Measurements from ENCODE around the gene FBXO47. TPM values are rescaled to one million over a fixed set of nuclear protein-coding genes. Genes with fewer than 3 reads are reported as not detected.
A peak's percentile ranks its signal among the peaks of the same experiment; 100 is the strongest.

Gene FBXO47
- total RNA-seq, 1 donor from 2014 or later, result not detected

DNA sequence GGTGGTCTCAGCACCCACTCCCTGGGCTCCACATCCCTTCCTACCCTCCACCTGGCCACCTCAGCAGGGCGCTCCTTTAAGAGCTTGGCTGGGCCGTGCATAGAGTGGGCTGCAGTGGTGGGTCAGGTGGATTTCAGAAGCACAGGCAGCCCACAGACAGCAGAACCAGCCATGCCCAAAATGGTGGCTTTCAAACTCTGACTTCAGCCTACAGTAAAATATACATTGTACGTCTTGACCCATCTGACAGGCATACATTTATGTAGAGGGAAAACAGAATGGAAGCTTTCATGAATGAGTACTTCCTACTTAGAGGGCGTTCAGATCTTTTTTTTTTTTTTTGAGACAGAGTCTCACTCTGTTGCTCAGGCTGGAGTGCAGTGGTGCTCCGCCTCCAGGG, 67.8 kb downstream of the FBXO47 start:
- DNase-seq, result no peak

DNA sequence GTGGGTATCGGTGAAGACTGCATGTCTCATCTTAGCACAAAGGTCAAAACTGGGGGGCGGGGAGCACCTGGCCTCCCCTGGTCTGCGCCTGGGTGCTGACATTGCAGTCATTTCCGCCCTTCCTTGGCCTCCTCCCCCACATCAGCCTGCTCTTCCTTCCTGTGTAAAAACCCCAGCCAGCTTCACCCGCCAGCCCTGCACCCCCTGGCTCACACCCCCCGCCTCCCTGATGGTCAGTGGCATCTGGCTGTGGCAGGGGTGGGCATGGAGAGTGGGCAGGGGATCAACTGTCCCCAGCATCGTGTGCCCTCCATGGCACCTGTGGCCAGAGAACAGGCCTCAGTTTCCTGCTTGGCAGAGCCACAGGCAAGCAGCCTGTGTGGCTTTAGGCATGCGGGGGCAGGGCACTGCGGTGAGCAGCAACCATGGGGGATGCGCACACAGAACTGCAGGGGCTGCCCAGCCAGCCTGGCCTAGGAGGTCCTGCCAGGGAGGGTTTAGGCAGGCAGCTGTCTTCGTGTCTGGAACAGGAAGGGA, 68.3 kb downstream of the FBXO47 start:
- DNase-seq, result peak; percentile 67

- DNase-seq, result no peak
Observed at GRCh38 chr17:38898291-38898679, 68.9 kb downstream of the FBXO47 start.

DNA sequence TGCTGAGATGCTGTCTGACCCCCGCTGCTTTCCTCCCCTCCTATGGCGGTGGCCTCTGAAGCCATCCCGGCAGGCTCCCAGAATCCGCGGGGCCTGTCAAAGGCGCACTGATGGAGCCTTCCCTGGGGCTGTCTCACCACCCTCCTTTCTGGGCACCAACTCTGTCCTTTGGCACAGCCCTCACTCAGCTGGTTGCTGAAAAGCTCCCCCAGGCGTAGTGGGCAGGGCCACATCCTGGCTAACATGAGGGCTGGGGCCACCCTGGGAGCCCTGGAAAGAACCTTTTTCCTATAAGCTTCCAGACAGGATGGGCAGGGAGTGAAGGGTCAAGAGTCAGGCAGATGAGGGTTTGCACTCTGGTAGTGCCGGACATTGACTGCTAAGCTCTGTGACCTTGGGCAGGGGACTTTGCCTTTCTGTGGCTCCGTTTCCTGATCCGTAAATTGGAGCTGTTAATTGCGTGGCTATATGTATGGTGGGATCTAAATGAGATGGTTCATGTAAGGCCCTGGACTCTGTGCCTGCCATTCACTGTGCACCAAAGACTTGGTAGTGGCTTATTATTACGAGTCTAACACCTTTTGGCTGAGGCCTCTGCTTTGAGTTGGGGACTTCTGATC, 69.4 kb downstream of the FBXO47 start:
- DNase-seq, result peak; percentile 59

DNA sequence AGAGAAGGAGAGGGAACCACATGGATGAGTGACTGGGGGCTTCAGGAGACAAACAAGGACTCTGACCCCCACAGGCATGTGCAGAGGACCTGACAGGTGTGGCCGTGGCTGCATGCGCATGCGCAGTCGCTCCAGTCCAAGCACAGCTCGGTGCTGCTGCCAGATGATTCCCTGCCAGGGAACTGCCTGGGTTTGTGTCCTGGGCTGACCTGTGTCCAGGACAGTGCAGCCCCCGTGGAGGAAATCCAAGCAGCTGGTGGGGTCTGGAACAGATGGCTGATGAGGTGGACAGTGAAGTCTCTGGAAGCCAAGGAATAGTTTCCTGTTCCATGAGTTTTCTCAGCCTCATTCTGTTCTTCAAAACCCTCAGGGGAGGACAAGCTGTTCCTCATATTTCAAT, 70.0 kb downstream of the FBXO47 start:
- peak; percentile 53 for DNase-seq

GRCh38 chr17:38896346-38896954, 70.8 kb downstream of the FBXO47 start:
- DNase-seq, result peak; percentile 63

DNA sequence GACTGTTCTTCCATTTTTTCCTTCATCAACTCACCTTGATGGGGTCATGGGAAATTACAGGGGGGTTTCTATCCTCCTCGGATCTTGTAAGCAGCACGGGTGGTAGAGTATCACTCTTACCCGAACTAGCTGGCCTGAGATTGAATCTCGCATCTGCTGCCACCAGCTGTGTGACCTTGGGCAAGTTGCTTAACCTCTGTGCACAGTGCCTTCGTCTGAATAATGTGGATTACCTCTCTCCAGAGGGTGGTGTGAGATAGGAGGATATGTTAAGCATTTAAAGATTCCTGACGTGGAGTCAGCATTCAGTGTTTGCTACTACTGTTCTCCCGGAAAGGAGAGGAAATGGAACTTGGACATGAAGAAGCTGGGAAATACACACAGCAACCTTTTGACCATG, 72.9 kb downstream of the FBXO47 start:
- DNase-seq, result peak; percentile 53

DNA sequence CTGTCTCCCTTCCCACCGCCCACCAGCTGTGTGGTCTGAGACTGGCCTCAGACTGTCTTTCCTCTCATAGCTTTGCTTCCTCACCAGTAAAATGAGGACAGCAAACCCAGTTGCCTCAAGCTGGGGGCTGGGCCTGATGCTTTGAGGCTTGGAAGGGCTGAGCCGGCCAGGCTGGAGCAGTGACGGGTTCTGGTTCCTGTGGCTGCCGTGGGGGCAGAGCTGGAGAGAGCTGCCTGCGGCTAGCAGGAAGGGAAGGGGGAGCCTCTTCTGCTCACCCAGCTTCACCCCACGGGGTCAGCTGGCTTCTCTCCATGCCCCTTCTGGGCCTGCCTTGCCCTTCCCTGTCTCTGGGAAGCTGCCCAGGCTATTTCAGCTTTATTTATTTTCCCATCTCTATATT, 73.6 kb downstream of the FBXO47 start:
- peak; percentile 49 for DNase-seq

DNA sequence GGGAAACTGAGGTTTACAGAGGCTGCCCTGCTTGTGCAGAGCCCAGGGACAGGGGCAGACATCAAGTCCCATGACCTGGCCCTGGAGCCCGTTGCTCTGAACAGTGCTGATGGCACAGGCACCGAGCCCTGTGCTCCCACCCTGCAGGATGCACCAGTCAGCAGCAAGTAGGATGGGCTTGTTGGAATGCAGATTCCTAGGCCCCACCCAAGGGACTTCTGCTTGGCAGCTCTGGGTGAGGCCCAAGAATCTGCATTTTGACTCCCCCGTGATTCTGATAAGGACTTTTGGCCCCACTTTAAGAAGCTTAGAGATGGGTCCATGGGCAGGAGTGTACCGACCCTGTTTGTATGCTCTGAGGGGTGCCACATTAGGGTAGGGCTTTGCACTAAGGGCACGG, 74.1 kb downstream of the FBXO47 start:
- no peak for DNase-seq

DNA sequence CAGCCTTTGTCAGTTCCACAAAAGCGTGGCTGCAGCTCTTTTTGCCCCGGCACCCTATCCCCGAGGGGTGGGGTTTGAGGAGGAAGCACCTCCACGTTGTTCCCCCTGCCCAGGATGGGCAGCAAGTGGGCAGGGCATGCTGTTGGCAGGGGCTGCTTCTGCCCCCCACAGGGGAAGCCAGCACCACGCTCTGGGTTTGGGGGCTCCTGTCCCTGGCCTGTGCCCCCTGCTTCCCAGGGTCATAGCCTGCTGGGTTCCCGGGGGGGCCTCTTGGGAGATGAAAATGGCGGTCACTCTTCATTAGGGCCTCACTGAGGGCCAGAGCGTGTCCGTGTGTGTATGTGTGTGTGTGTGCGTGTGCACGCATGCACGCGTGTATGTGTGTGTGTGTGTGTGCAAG, 74.6 kb downstream of the FBXO47 start:
- no peak for DNase-seq

DNA sequence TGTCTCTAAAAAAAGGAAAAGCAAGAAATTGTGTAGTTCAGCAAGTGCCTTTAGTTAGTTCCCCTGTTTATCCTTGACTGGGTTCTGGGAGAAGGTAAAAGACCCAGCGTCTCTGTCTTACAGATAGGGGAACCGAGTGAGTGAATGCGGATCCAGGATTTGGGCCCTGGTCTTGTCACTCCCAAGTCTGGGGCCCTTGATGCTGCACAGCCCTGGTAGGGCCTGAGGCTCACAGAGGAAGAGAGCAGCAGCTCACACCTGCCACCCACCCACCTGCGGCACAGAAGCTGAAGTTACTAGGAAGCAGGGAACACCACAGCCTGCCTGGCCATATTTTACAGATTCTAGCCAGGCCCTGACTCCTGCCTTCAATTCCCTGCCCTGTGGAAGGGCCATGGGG, 75.1 kb downstream of the FBXO47 start:
- no peak for DNase-seq

GRCh38 chr17:38891441-38891840, 75.8 kb downstream of the FBXO47 start:
- no peak for DNase-seq

- no peak for DNase-seq
Observed at GRCh38 chr17:38890410-38890746, 76.8 kb downstream of the FBXO47 start.

DNA sequence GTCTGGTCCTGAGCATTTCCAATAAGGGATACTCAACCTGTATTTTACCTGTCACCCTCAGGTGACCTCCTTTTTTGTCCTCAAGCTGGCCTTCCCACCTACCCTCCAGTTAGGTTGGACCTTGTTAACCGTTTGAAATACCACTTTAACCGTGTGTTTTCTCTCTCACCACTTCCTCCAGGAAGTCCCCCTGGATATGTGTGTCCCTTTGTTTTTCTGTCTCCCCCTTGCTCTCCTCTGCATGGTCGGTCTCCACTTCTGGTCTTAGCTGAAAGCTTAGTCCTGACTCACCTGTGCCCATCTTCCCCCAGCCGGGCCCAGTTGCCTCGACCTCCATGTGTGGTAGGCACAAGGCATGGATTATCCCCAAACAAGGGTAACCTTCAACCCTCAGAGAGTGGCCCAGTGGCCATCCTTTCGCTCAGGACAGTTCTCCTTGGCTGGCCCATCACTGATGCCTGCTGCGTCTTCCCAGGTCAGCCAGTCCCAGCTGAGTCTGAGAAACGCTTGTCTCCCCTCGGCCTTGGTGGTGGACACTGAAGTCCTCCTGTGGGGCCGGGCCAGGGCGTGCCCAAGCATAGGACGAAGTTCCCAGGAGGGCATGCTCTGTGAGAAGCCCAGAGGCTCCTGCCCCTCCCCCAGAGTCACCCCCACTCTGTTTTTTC, 77.3 kb downstream of the FBXO47 start:
- DNase-seq, result no peak

DNA sequence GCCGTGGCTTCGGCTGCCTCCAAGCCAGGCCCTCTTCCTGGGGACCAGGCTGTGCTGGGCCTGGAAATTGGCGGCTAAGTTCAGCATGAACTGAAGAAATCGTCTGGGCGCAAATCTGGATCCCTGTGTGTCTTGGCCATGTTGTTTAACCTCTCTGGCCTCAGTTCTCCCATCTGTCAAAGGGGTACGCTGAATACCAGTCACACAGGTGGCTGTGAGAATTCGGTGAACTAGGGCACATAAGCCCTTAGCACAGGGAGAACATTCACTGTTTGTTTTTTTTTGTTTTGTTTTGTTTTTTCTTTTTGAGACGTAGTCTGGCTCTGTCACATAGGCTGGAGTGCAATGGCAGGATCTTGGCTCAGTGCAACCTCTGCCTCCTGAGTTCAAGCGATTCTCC, 78.4 kb downstream of the FBXO47 start:
- no peak for DNase-seq

- no peak for DNase-seq
Observed at GRCh38 chr17:38886643-38887010, 80.6 kb downstream of the FBXO47 start.

Other genes with a start within 250 kb of the FBXO47 start
- 1.7 and 3.4 TPM in 2 replicates for gene CISD3, start 237.1 kb downstream of the FBXO47 start, total RNA-seq
- gene PCGF2, start 219.1 kb downstream of the FBXO47 start, total RNA-seq, result 2.4 and 7.8 TPM in 2 replicates
- 188 and 348 TPM in 2 replicates for gene PSMB3, start 214.7 kb downstream of the FBXO47 start, total RNA-seq
- 55.3 and 76.7 TPM in 2 replicates for gene PIP4K2B, start 167.8 kb downstream of the FBXO47 start, total RNA-seq
- 11.7 and 13.1 TPM in 2 replicates for gene CWC25, start 142.1 kb downstream of the FBXO47 start, total RNA-seq
- 921 and 1,590 TPM in 2 replicates for gene RPL23, start 113.7 kb downstream of the FBXO47 start, total RNA-seq
- gene LASP1, start 97.3 kb downstream of the FBXO47 start, total RNA-seq, result 104 and 199 TPM in 2 replicates
- gene PLXDC1, start 184.2 kb upstream of the FBXO47 start, total RNA-seq, result not detected in 2 replicates
- not detected in 2 replicates for gene ARL5C, start 198.8 kb upstream of the FBXO47 start, total RNA-seq
- gene CACNB1, start 230.3 kb upstream of the FBXO47 start, total RNA-seq, result 1.0 and 2.8 TPM in 2 replicates
- gene RPL19, start 232.9 kb upstream of the FBXO47 start, total RNA-seq, result 1,928 and 2,101 TPM in 2 replicates

Measured in dermis blood vessel endothelial cell (primary cell).